Astrocyte (in vitro differentiated cells and primary cell): ENCODE results near the gene PRDM11. TPM values are rescaled to one million over a fixed set of nuclear protein-coding genes. Genes with fewer than 3 reads are reported as not detected.
A peak's percentile ranks its signal among the peaks of the same experiment; 100 is the strongest.

Experiments used
- DNase-seq: peaks from one replicate; pipeline ENCODE4 v3.0.0-alpha.2; 2010; ENCODE audit warnings: low read depth
- FAIRE-seq: peaks from 2 replicates; lab custom pipeline; 2011; peaks lifted over from hg19 to GRCh38; lab: Jason Lieb, UNC
- H2AFZ ChIP-seq: 2 replicates; pipeline ENCODE4 v1.6.0; 2012; ENCODE audit warnings: low read depth, low read length, inconsistent platforms
- H3K27ac ChIP-seq: 2 replicates; pipeline ENCODE4 v1.5.1; 2011; ENCODE audit warnings: low read depth, low read length, inconsistent platforms
- H3K27me3 ChIP-seq: 2 replicates; pipeline ENCODE4 v1.6.0; 2011; ENCODE audit warnings: low read length, inconsistent platforms; ENCODE audit not compliant: insufficient read depth
- H3K36me3 ChIP-seq: 2 replicates; pipeline ENCODE4 v1.5.1; 2011; ENCODE audit warnings: low read length, inconsistent platforms; ENCODE audit not compliant: insufficient read depth
- H3K4me1 ChIP-seq: 2 replicates; pipeline ENCODE4 v1.5.1; 2011; ENCODE audit warnings: low read length, inconsistent platforms; ENCODE audit not compliant: insufficient read depth
- H3K4me2 ChIP-seq: 2 replicates; pipeline ENCODE4 v1.6.0; 2012; ENCODE audit warnings: low read length, inconsistent platforms
- H3K4me3 ChIP-seq: 2 replicates; pipeline ENCODE4 v1.5.1; 2011; ENCODE audit warnings: low read depth, mild to moderate bottlenecking, low read length, inconsistent platforms; ENCODE audit not compliant: insufficient read depth
- H3K79me2 ChIP-seq: 2 replicates; pipeline ENCODE4 v1.6.0; 2012; ENCODE audit warnings: mild to moderate bottlenecking, low read length, inconsistent platforms; ENCODE audit not compliant: insufficient read depth
- H3K9ac ChIP-seq: 2 replicates; pipeline ENCODE4 v1.6.0; 2012; ENCODE audit warnings: mild to moderate bottlenecking, low read length, inconsistent platforms
- H3K9me3 ChIP-seq: 2 replicates; pipeline ENCODE4 v1.5.1; 2012; ENCODE audit warnings: low read depth, mild to moderate bottlenecking, low read length, inconsistent platforms; ENCODE audit not compliant: insufficient read depth
- H4K20me1 ChIP-seq: 2 replicates; pipeline ENCODE4 v1.6.0; 2012; ENCODE audit warnings: low read length, inconsistent platforms; ENCODE audit not compliant: insufficient read depth
- H3K27ac Mint-ChIP-seq: one replicate; pipeline ENCODE4 v1.8.0; 2021; ENCODE audit warnings: mild to moderate bottlenecking, mixed read lengths; ENCODE audit not compliant: unreplicated experiment
- H3K27me3 Mint-ChIP-seq: one replicate; pipeline ENCODE4 v1.8.0; 2021; ENCODE audit warnings: low read depth, mixed read lengths; ENCODE audit not compliant: unreplicated experiment
- H3K36me3 Mint-ChIP-seq: one replicate; pipeline ENCODE4 v1.8.0; 2021; ENCODE audit warnings: low read depth, mixed read lengths; ENCODE audit not compliant: unreplicated experiment
- H3K4me1 Mint-ChIP-seq: one replicate; pipeline ENCODE4 v1.8.0; 2021; ENCODE audit warnings: low read depth, mixed read lengths; ENCODE audit not compliant: unreplicated experiment
- H3K4me3 Mint-ChIP-seq: one replicate; pipeline ENCODE4 v1.8.0; 2021; ENCODE audit warnings: mild to moderate bottlenecking, moderate library complexity, mixed read lengths; ENCODE audit not compliant: unreplicated experiment
- H3K9me3 Mint-ChIP-seq: one replicate; pipeline ENCODE4 v1.8.0; 2021; ENCODE audit warnings: mild to moderate bottlenecking, mixed read lengths; ENCODE audit not compliant: unreplicated experiment
- EZH2 ChIP-seq: IDR thresholded peaks from 2 replicates; pipeline ENCODE4 v1.6.1; 2012; ENCODE audit warnings: mild to moderate bottlenecking, low read length, inconsistent platforms; ENCODE audit not compliant: insufficient read depth
- total RNA-seq: library from RNA; stranded (reverse); gene quantifications from 2 replicates; pipeline ENCODE4 v1.2.1, GENCODE V29; 2021
- TF ChIP-seq, protein P1 (sequence below): IDR thresholded peaks from 2 replicates; pipeline ENCODE4 v1.5.1; 2011; ENCODE audit warnings: low read depth, mild to moderate bottlenecking, inconsistent platforms, low read length, moderate library complexity; ENCODE audit not compliant: insufficient read depth

Gene PRDM11
- total RNA-seq, 1 donor from 2014 or later: 9.1 TPM

DNA sequence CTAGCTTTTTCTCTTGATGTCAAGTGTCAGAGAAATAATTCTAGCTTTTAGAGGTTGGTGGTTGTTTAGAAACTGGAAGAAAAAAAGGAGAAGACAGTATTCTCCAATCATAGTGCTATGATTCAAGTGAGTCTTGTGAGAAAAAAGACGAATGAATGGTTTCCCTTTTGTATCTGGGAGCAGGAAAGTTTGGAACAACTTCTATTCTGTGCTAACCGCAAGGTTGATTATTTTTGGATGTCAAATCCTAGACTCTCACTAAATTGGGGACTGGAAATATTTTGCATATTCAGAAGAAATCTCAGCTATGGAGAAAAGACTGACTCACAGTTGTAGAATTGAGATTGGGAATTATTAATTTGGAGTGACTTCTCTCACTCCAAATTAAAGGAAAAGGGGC lies 70.5 kb downstream of the PRDM11 start:
- no peaks in the 10 kb centered on the region for H3K9me3 ChIP-seq
- no peak overlapping the region for H3K27ac ChIP-seq
- no peaks in the 10 kb centered on the region for H3K79me2 ChIP-seq
- H3K4me3 ChIP-seq: no peak overlapping the region
- H3K9ac ChIP-seq: no peak overlapping the region
- Mint-ChIP-seq H3K9me3 (no peaks in the 10 kb centered on the region), H3K4me3 (no peak overlapping the region), H3K36me3 (peaks cover 10% of the 10 kb centered on the region), H3K27ac (no peak overlapping the region), H3K4me1 (no peaks in the 10 kb centered on the region), H3K27me3 (peaks cover 8% of the 10 kb centered on the region)
- no peaks in the 10 kb centered on the region for H3K36me3 ChIP-seq
- H4K20me1 ChIP-seq: no peaks in the 10 kb centered on the region
- H3K27me3 ChIP-seq: no peaks in the 10 kb centered on the region
- no peak for FAIRE-seq
- TF ChIP-seq EZH2: no peak
- TF ChIP-seq, protein P1, sequence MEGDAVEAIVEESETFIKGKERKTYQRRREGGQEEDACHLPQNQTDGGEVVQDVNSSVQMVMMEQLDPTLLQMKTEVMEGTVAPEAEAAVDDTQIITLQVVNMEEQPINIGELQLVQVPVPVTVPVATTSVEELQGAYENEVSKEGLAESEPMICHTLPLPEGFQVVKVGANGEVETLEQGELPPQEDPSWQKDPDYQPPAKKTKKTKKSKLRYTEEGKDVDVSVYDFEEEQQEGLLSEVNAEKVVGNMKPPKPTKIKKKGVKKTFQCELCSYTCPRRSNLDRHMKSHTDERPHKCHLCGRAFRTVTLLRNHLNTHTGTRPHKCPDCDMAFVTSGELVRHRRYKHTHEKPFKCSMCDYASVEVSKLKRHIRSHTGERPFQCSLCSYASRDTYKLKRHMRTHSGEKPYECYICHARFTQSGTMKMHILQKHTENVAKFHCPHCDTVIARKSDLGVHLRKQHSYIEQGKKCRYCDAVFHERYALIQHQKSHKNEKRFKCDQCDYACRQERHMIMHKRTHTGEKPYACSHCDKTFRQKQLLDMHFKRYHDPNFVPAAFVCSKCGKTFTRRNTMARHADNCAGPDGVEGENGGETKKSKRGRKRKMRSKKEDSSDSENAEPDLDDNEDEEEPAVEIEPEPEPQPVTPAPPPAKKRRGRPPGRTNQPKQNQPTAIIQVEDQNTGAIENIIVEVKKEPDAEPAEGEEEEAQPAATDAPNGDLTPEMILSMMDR: no peak
- peak; percentile 50 for DNase-seq
- no peak overlapping the region for H2AFZ ChIP-seq
- H3K4me1 ChIP-seq: peaks cover 4% of the 10 kb centered on the region
- H3K4me2 ChIP-seq: no peak overlapping the region

DNA sequence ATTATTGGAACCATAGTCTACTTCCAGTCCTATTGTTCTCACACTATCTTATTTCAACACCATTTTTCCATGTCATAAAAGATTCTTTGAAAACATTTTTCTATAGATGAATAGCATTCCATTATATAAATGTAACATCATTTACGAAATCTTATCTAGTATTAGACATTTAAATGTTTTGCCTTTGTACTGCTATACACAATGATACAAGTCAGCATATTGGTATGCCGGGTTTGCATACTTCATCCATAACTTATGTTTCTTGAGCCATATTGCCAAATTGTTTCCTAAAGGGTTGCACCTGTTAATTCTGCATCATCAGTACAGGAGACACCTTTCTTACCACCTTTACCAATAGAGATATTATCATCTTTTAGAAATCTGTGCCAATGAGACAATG lies 71.6 kb downstream of the PRDM11 start:
- no peaks in the 10 kb centered on the region for H3K9me3 Mint-ChIP-seq
- no peaks in the 10 kb centered on the region for H3K4me1 Mint-ChIP-seq
- peaks cover 8% of the 10 kb centered on the region for H3K27me3 Mint-ChIP-seq
- peaks cover 10% of the 10 kb centered on the region for H3K36me3 Mint-ChIP-seq
- Histone ChIP-seq H3K4me3 (no peak overlapping the region), H3K79me2 (no peaks in the 10 kb centered on the region), H3K9me3 (no peaks in the 10 kb centered on the region), H3K27me3 (no peaks in the 10 kb centered on the region), H3K4me2 (no peak overlapping the region), H3K27ac (no peak overlapping the region), H4K20me1 (no peaks in the 10 kb centered on the region), H2AFZ (no peak overlapping the region), H3K9ac (no peak overlapping the region), H3K36me3 (no peaks in the 10 kb centered on the region), H3K4me1 (peaks cover 4% of the 10 kb centered on the region)
- H3K27ac Mint-ChIP-seq: no peak overlapping the region
- FAIRE-seq: no peak
- H3K4me3 Mint-ChIP-seq: no peak overlapping the region
- TF ChIP-seq EZH2: no peak
- TF ChIP-seq, protein P1: no peak
- peak; percentile 26 for DNase-seq

GRCh38 chr11:45218705-45219104 lies 72.3 kb downstream of the PRDM11 start:
- FAIRE-seq: no peak
- H3K9me3 ChIP-seq: no peaks in the 10 kb centered on the region
- H3K9ac ChIP-seq: no peak overlapping the region
- H2AFZ ChIP-seq: no peak overlapping the region
- DNase-seq: no peak
- peaks cover 8% of the 10 kb centered on the region for H3K27me3 Mint-ChIP-seq
- H3K36me3 Mint-ChIP-seq: peaks cover 8% of the 10 kb centered on the region
- H3K4me3 Mint-ChIP-seq: no peak overlapping the region
- no peak overlapping the region for H3K4me2 ChIP-seq
- H3K4me1 Mint-ChIP-seq: no peaks in the 10 kb centered on the region
- H3K27me3 ChIP-seq: no peaks in the 10 kb centered on the region
- no peaks in the 10 kb centered on the region for H4K20me1 ChIP-seq
- no peak overlapping the region for H3K27ac ChIP-seq
- no peaks in the 10 kb centered on the region for H3K36me3 ChIP-seq
- H3K27ac Mint-ChIP-seq: no peak overlapping the region
- H3K79me2 ChIP-seq: no peaks in the 10 kb centered on the region
- peaks cover 4% of the 10 kb centered on the region for H3K4me1 ChIP-seq
- no peaks in the 10 kb centered on the region for H3K9me3 Mint-ChIP-seq
- H3K4me3 ChIP-seq: no peak overlapping the region
- no peak for TF ChIP-seq EZH2
- TF ChIP-seq, protein P1: no peak
